Mucosa of gallbladder (tissue), 1 donor: ENCODE measurements around the gene LANCL2. TPM values are rescaled to one million over a fixed set of nuclear protein-coding genes. Genes with fewer than 3 reads are reported as not detected.
"Not testable (repeated sequence)": the region's sequence is repeated elsewhere in the genome, so short reads cannot be mapped to it uniquely, and the experiment has no call there.

Experiments used
- DNase-seq: peaks from one replicate; pipeline ENCODE4 v3.0.0-alpha.2; 2020; ENCODE audit warnings: low spot score
- total RNA-seq: library from RNA; stranded (reverse); gene quantifications from one replicate; pipeline ENCODE4 v1.2.1, GENCODE V29; 2021
- donor health status: DM: no; HTN: no; CAD: no.

LANCL2 gene
- total RNA-seq: 10.9 TPM

GRCh38 chr7:55365205-55365674, at the start of gene LANCL2:
LANCL2 (plus strand) TSS chr7:55365337; CDS start chr7:55366026, 689 bp downstream.
- peak; percentile 20 for DNase-seq

- DNase-seq: peak; percentile 12
Measured at GRCh38 chr7:55325371-55325792, 39.8 kb upstream of the LANCL2 start.

GRCh38 chr7:55326081-55326835, 38.9 kb upstream of the LANCL2 start:
- DNase-seq: no peak

- DNase-seq: no peak
Measured at GRCh38 chr7:55326945-55327626, 38.1 kb upstream of the LANCL2 start.

GRCh38 chr7:55335151-55335550, 30.0 kb upstream of the LANCL2 start:
- no peak for DNase-seq

- no peak for DNase-seq
Measured at GRCh38 chr7:55335786-55336185, 29.4 kb upstream of the LANCL2 start.

GRCh38 chr7:55336540-55336939, 28.6 kb upstream of the LANCL2 start:
- DNase-seq: no peak

GRCh38 chr7:55339033-55340000, 25.8 kb upstream of the LANCL2 start:
- DNase-seq: no peak

GRCh38 chr7:55342216-55342871, 22.8 kb upstream of the LANCL2 start:
- DNase-seq: no peak

GRCh38 chr7:55343002-55343781, 21.9 kb upstream of the LANCL2 start:
- no peak for DNase-seq

GRCh38 chr7:55343860-55344606, 21.1 kb upstream of the LANCL2 start:
- DNase-seq: no peak

- DNase-seq: no peak
Measured at GRCh38 chr7:55344840-55345239, 20.3 kb upstream of the LANCL2 start.

- DNase-seq: no peak
Measured at GRCh38 chr7:55345292-55345691, 19.8 kb upstream of the LANCL2 start.

- DNase-seq: no peak
Measured at GRCh38 chr7:55348502-55348901, 16.6 kb upstream of the LANCL2 start.

GRCh38 chr7:55349121-55349520, 16.0 kb upstream of the LANCL2 start:
- DNase-seq: no peak

- no peak for DNase-seq
Measured at GRCh38 chr7:55350281-55350680, 14.9 kb upstream of the LANCL2 start.

GRCh38 chr7:55351263-55351662, 13.9 kb upstream of the LANCL2 start:
- DNase-seq: no peak

GRCh38 chr7:55352947-55353273, 12.2 kb upstream of the LANCL2 start:
- DNase-seq: not testable (repeated sequence)

- no peak for DNase-seq
Measured at GRCh38 chr7:55360486-55360885, 4.7 kb upstream of the LANCL2 start.

GRCh38 chr7:55361560-55361959, 3.6 kb upstream of the LANCL2 start:
- no peak for DNase-seq
